ENCODE measurements around the gene RPL27A. TPM values are rescaled to one million over a fixed set of nuclear protein-coding genes. Genes with fewer than 3 reads are reported as not detected.

The RPL27A gene
- total and polyA plus RNA-seq, 8 donors: 138 to 4,507 (median 1,038) TPM

DNA sequence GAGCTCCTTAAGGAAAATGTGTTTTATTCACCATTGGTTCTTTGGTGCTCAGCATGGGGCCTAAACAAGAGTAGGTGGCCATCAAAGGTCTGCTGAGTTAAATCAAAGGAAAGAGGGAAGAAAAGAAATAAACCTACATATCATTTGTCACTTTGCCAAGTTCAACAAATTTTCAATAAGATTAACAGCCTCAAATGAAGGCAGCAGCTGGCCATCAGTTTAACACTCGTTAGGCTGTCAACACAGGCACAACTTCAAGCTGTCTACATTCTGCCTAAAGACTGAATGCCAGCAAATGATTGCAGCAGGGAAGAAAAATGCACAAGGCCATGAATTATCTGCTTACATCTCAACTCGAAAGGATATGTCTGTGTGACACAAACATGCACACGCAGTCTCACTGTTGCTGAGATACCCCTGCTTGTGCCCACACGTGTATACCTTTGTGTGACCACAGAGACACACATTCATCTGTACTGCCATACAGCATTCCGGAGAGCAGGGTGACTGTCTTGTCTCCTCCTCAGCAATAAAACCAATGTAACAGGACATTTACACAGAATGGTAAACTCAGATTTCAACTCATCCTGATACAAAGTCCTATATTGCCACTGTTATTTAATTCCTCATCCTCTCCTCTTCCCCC is 40.3 kb upstream of the RPL27A start:
- H3K4me3 ChIP-seq: no peak overlapping the region
- TF ChIP-seq POLR2A (IDR thresholded peaks at IDR 0.05) (no peak), EP300 (IDR thresholded peaks at IDR 0.05) (no peak), POLR2AphosphoS5 (IDR thresholded peaks at IDR 0.05) (no peak)
- TF ChIP-seq, protein P1, sequence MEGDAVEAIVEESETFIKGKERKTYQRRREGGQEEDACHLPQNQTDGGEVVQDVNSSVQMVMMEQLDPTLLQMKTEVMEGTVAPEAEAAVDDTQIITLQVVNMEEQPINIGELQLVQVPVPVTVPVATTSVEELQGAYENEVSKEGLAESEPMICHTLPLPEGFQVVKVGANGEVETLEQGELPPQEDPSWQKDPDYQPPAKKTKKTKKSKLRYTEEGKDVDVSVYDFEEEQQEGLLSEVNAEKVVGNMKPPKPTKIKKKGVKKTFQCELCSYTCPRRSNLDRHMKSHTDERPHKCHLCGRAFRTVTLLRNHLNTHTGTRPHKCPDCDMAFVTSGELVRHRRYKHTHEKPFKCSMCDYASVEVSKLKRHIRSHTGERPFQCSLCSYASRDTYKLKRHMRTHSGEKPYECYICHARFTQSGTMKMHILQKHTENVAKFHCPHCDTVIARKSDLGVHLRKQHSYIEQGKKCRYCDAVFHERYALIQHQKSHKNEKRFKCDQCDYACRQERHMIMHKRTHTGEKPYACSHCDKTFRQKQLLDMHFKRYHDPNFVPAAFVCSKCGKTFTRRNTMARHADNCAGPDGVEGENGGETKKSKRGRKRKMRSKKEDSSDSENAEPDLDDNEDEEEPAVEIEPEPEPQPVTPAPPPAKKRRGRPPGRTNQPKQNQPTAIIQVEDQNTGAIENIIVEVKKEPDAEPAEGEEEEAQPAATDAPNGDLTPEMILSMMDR (IDR thresholded peaks at IDR 0.05): no peak
- intact Hi-C loops (cut with DNase I; ENCODE audit: low total_unique reads): no loop called here
- H3K27me3 ChIP-seq: no peaks in the 10 kb centered on the region
- H3K36me3 ChIP-seq: peaks cover 6 to 97% (median 93%) of the 10 kb centered on the region in 4 donors
- DNase-seq: peak in 1 of 2 donors; percentile 19
- H3K4me1 ChIP-seq: peaks cover 0 to 15% (median 1%) of the 10 kb centered on the region in 4 donors
- no peak overlapping the region for H3K27ac ChIP-seq
- WGBS, 5 donors: 45 to 64% (median 55%) methylated on average over 5 of the region's 5 CpGs
- H3K9me3 ChIP-seq: no peaks in the 10 kb centered on the region

GRCh38 chr11:8646873-8647272 is 35.7 kb upstream of the RPL27A start:
- Histone ChIP-seq H3K4me3 (no peak overlapping the region), H3K36me3 (peaks cover 10 to 95% (median 84%) of the 10 kb centered on the region in 4 donors), H3K27me3 (no peaks in the 10 kb centered on the region), H3K27ac (no peak overlapping the region), H3K4me1 (peaks cover 0 to 3% (median under 1%) of the 10 kb centered on the region in 4 donors), H3K9me3 (no peaks in the 10 kb centered on the region)
- intact Hi-C loops (cut with DNase I; ENCODE audit: low total_unique reads): no loop called here
- TF ChIP-seq, protein P1 (IDR thresholded peaks at IDR 0.05): no peak
- TF ChIP-seq POLR2A (IDR thresholded peaks at IDR 0.05): no peak
- TF ChIP-seq POLR2AphosphoS5 (IDR thresholded peaks at IDR 0.05): no peak
- no peak for TF ChIP-seq EP300 (IDR thresholded peaks at IDR 0.05)
- 95 to 98% (median 96%) methylated on average over 4 of the region's 4 CpGs for WGBS, 5 donors
- DNase-seq: no peak

- WGBS, 5 donors: 82 to 95% (median 89%) methylated on average over 2 of the region's 2 CpGs
- Histone ChIP-seq H3K27ac (no peak overlapping the region), H3K27me3 (no peaks in the 10 kb centered on the region), H3K4me3 (no peak overlapping the region), H3K9me3 (no peaks in the 10 kb centered on the region), H3K36me3 (peaks cover 8 to 82% (median 65%) of the 10 kb centered on the region in 4 donors), H3K4me1 (no peaks in the 10 kb centered on the region)
- no peak for TF ChIP-seq EP300 (IDR thresholded peaks at IDR 0.05)
- TF ChIP-seq, protein P1 (IDR thresholded peaks at IDR 0.05): no peak
- TF ChIP-seq POLR2AphosphoS5 (IDR thresholded peaks at IDR 0.05): no peak
- TF ChIP-seq POLR2A (IDR thresholded peaks at IDR 0.05): no peak
- no peak for DNase-seq
- intact Hi-C loops (cut with DNase I; ENCODE audit: low total_unique reads): no loop called here
Measured at GRCh38 chr11:8649361-8649760, 33.2 kb upstream of the RPL27A start.

- Histone ChIP-seq H3K27me3 (no peaks in the 10 kb centered on the region), H3K4me3 (no peak overlapping the region), H3K36me3 (peaks cover 8 to 71% (median 53%) of the 10 kb centered on the region in 4 donors), H3K27ac (no peak overlapping the region), H3K4me1 (no peaks in the 10 kb centered on the region), H3K9me3 (no peaks in the 10 kb centered on the region)
- WGBS, 5 donors: 89 to 98% (median 96%) methylated on average over 2 of the region's 2 CpGs
- DNase-seq: no peak
- TF ChIP-seq EP300 (IDR thresholded peaks at IDR 0.05): no peak
- TF ChIP-seq, protein P1 (IDR thresholded peaks at IDR 0.05): no peak
- no peak for TF ChIP-seq POLR2AphosphoS5 (IDR thresholded peaks at IDR 0.05)
- no peak for TF ChIP-seq POLR2A (IDR thresholded peaks at IDR 0.05)
- intact Hi-C loops (cut with DNase I; ENCODE audit: low total_unique reads): no loop called here
Measured at GRCh38 chr11:8650401-8650990, 32.1 kb upstream of the RPL27A start.
